Smooth muscle cell (in vitro differentiated cells): ENCODE measurements around the gene IFRD1. TPM values are rescaled to one million over a fixed set of nuclear protein-coding genes. Genes with fewer than 3 reads are reported as not detected.

Source experiments
- DNase-seq: peaks from one replicate; lab custom pipeline; 2025; ENCODE audit not compliant: unreplicated experiment; lab: John Stamatoyannopoulos, UW
- H2AFZ ChIP-seq: fragments of 200-600 bp; sonication (generic); 2 replicates; pipeline ENCODE4 v1.6.0; 2016; ENCODE audit warnings: antibody characterized with exemption, low read depth, mild to moderate bottlenecking
- H3F3A ChIP-seq: fragments of 200-600 bp; sonication (generic); 2 replicates; pipeline ENCODE4 v1.6.0; 2017; ENCODE audit warnings: antibody characterized with exemption, low read depth
- H3K27ac ChIP-seq: fragments of 200-600 bp; sonication (generic); 2 replicates; pipeline ENCODE4 v1.5.1; 2016; ENCODE audit warnings: low read depth, mild to moderate bottlenecking
- H3K27me3 ChIP-seq: fragments of 200-600 bp; sonication (generic); 2 replicates; pipeline ENCODE4 v1.6.1; 2016; ENCODE audit warnings: low read depth, mild to moderate bottlenecking
- H3K36me3 ChIP-seq: fragments of 200-600 bp; sonication (generic); 2 replicates; pipeline ENCODE4 v1.5.1; 2016; ENCODE audit warnings: low read depth
- H3K4me1 ChIP-seq: fragments of 200-600 bp; sonication (generic); 2 replicates; pipeline ENCODE4 v1.5.1; 2016; ENCODE audit warnings: low read depth
- H3K4me2 ChIP-seq: fragments of 200-600 bp; sonication (generic); 2 replicates; pipeline ENCODE4 v1.6.0; 2016; ENCODE audit warnings: mild to moderate bottlenecking
- H3K4me3 ChIP-seq: fragments of 200-600 bp; sonication (generic); 2 replicates; pipeline ENCODE4 v1.5.1; 2016; ENCODE audit warnings: mild to moderate bottlenecking
- H3K79me2 ChIP-seq: fragments of 200-600 bp; sonication (generic); 2 replicates; pipeline ENCODE4 v1.6.0; 2016; ENCODE audit warnings: low read depth, mild to moderate bottlenecking
- H3K9ac ChIP-seq: fragments of 200-600 bp; sonication (generic); 2 replicates; pipeline ENCODE4 v1.6.0; 2016; ENCODE audit warnings: low read depth
- H3K9me3 ChIP-seq: fragments of 200-600 bp; sonication (generic); replicated peaks from 2 replicates; pipeline ENCODE4 v1.5.1; 2016; ENCODE audit warnings: low read depth
- H4K20me1 ChIP-seq: fragments of 200-600 bp; sonication (generic); 2 replicates; pipeline ENCODE4 v1.6.0; 2016; ENCODE audit warnings: low read depth
- CTCF ChIP-seq: fragments of 200-600 bp; sonication (generic); IDR thresholded peaks from 2 replicates; pipeline ENCODE4 v1.5.1; 2017; ENCODE audit warnings: borderline replicate concordance, mild to moderate bottlenecking, antibody characterized with exemption; ENCODE audit not compliant: insufficient read depth, poor library complexity, severe bottlenecking
- WGBS: methylation state at CpG from one replicate; pipeline ENCODE4 v1.1.7; 2016; ENCODE audit warnings: low lambda C conversion rate; 5-methylcytosine and 5-hydroxymethylcytosine counted together
- polyA plus RNA-seq: library from polyadenylated mRNA; unstranded; fragments of >200 nt; fragmentation: Nextera tagmentation; extraction: Ambion mirVana; gene quantifications from 2 replicates; pipeline ENCODE4 v1.2.1, GENCODE V29; 2016
- total RNA-seq: library from RNA; depleted of rRNA; stranded (reverse); fragments of >200 nt; gene quantifications from 2 replicates; pipeline ENCODE4 v1.2.3, GENCODE V29; 2014

The IFRD1 gene
- total and polyA plus RNA-seq, 2 experiments from 2014 or later: 70.5 to 150 TPM

DNA sequence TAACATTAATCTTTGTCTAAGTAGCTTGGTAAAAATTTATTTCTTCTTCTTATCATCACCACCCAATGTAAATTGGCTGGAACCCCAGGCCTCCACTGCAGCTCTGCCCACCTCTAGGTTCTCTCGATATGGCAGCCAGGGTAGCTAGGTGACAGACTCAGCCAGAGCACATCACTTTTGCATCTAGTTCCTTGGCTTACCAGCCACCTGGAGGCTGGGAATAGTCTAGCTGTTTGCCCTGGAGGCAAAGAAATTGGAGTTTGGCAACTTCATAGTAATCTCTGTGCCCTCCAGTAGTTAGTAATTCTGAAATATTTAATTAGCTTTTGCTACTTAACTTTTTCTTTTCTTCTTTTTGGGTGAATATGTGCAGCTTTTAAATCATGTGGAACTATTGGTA, 9.4 kb downstream of the IFRD1 start:
- H3K27me3 ChIP-seq: no peaks in the 10 kb centered on the region
- peaks cover 67% of the 10 kb centered on the region for H3K36me3 ChIP-seq
- no peak for DNase-seq
- no peak overlapping the region for H2AFZ ChIP-seq
- peaks cover 95% of the 10 kb centered on the region for H4K20me1 ChIP-seq
- no peak overlapping the region for H3K4me3 ChIP-seq
- no peak overlapping the region for H3K9ac ChIP-seq
- H3F3A ChIP-seq: peaks cover 9% of the 10 kb centered on the region
- H3K79me2 ChIP-seq: peaks cover 84% of the 10 kb centered on the region
- WGBS: 100% methylated on average over 1 of the region's 1 CpG
- no peaks in the 10 kb centered on the region for H3K4me1 ChIP-seq
- H3K9me3 ChIP-seq: no peaks in the 10 kb centered on the region
- no peak overlapping the region for H3K4me2 ChIP-seq
- TF ChIP-seq CTCF: no peak
- H3K27ac ChIP-seq: no peak overlapping the region

GRCh38 chr7:112462236-112462635, 12.0 kb downstream of the IFRD1 start:
- H3K27ac ChIP-seq: no peak overlapping the region
- peaks cover 78% of the 10 kb centered on the region for H3K79me2 ChIP-seq
- H3K36me3 ChIP-seq: peaks cover 61% of the 10 kb centered on the region

GRCh38 chr7:112467867-112468266, 17.6 kb downstream of the IFRD1 start:
- WGBS: 88% methylated on average over 4 of the region's 4 CpGs
- Histone ChIP-seq H3K4me1 (no peaks in the 10 kb centered on the region), H2AFZ (no peak overlapping the region), H3F3A (peaks cover 4% of the 10 kb centered on the region), H3K4me3 (no peak overlapping the region), H3K9ac (no peak overlapping the region), H4K20me1 (peaks cover 96% of the 10 kb centered on the region), H3K27ac (no peak overlapping the region), H3K27me3 (no peaks in the 10 kb centered on the region), H3K36me3 (peaks cover 62% of the 10 kb centered on the region), H3K9me3 (no peaks in the 10 kb centered on the region), H3K4me2 (no peak overlapping the region), H3K79me2 (peaks cover 50% of the 10 kb centered on the region)
- TF ChIP-seq CTCF: no peak
- DNase-seq: no peak

More at GRCh38 chr7:112462236-112462635, 12.0 kb downstream of the IFRD1 start:
- DNase-seq: no peak
- H3K4me2 ChIP-seq: no peak overlapping the region
- H3K4me1 ChIP-seq: no peaks in the 10 kb centered on the region
- H3F3A ChIP-seq: peaks cover 5% of the 10 kb centered on the region
- H3K4me3 ChIP-seq: no peak overlapping the region
- no peak for TF ChIP-seq CTCF
- H3K9ac ChIP-seq: no peak overlapping the region
- H2AFZ ChIP-seq: no peak overlapping the region
- H3K27me3 ChIP-seq: no peaks in the 10 kb centered on the region
- H3K9me3 ChIP-seq: no peaks in the 10 kb centered on the region
- peaks cover 95% of the 10 kb centered on the region for H4K20me1 ChIP-seq

GRCh38 chr7:112470194-112470593, 19.9 kb downstream of the IFRD1 start:
- peaks cover 30% of the 10 kb centered on the region for H3K79me2 ChIP-seq
- H3K9ac ChIP-seq: no peak overlapping the region
- H3K4me2 ChIP-seq: no peak overlapping the region
- peaks cover 97% of the 10 kb centered on the region for H4K20me1 ChIP-seq
- H3K9me3 ChIP-seq: no peaks in the 10 kb centered on the region
- no peak overlapping the region for H3K4me3 ChIP-seq
- over 99% methylated on average over 4 of the region's 4 CpGs for WGBS
- no peaks in the 10 kb centered on the region for H3K4me1 ChIP-seq
- H3F3A ChIP-seq: peaks cover 4% of the 10 kb centered on the region
- H3K27me3 ChIP-seq: no peaks in the 10 kb centered on the region
- no peak overlapping the region for H2AFZ ChIP-seq
- no peak overlapping the region for H3K27ac ChIP-seq
- H3K36me3 ChIP-seq: peaks cover 51% of the 10 kb centered on the region
- DNase-seq: no peak
- no peak for TF ChIP-seq CTCF
